Panc1 (cell line): ENCODE data around the gene CTLA4. TPM values are rescaled to one million over a fixed set of nuclear protein-coding genes. Genes with fewer than 3 reads are reported as not detected.

Experiments used
- ATAC-seq: fragments of 200-7000 bp; cut with Tn5 transposase; 2 replicates; pipeline ENCODE4 v1.9.1; 2020; ENCODE audit warnings: mild to moderate bottlenecking, moderate library complexity
- BruUV-seq: library from RNA; stranded (reverse); fragments of 400-500 nt; replicated peaks from 2 replicates; lab custom pipeline; 2021; lab: Mats Ljungman, UMichigan
- CTCF ChIA-PET: fragments of 300-600 bp; sonication (Branson Sonifier 250); formaldehyde crosslinking; loops from one replicate; lab custom pipeline; 2022; ENCODE audit warnings: antibody characterized with exemption; lab: Charles Lee
- POLR2A ChIA-PET: fragments of 300-600 bp; sonication (Branson Sonifier 250); formaldehyde crosslinking; loops from one replicate; lab custom pipeline; 2022; ENCODE audit warnings: antibody characterized with exemption; lab: Charles Lee
- DNase-seq: peaks from one replicate; pipeline ENCODE4 v3.0.0-alpha.2; 2010; ENCODE audit warnings: low read depth, low spot score
- H3K27ac ChIP-seq: 2 replicates; pipeline ENCODE4 v1.5.1; 2011; ENCODE audit warnings: mild to moderate bottlenecking, low read length, inconsistent platforms
- H3K27me3 ChIP-seq: fragments of 200-500 bp; sonication (Bioruptor generic); 2 replicates; pipeline ENCODE4 v1.6.0; 2014; ENCODE audit warnings: low read length, inconsistent platforms; ENCODE audit not compliant: control insufficient read depth, insufficient read depth
- H3K36me3 ChIP-seq: fragments of 200-500 bp; sonication (Bioruptor generic); 2 replicates; pipeline ENCODE4 v1.5.1; 2014; ENCODE audit warnings: inconsistent platforms, mild to moderate bottlenecking, low read length, moderate library complexity; ENCODE audit not compliant: control insufficient read depth, insufficient read depth
- H3K4me1 ChIP-seq: 2 replicates; pipeline ENCODE4 v1.5.1; 2011; ENCODE audit warnings: inconsistent platforms, mild to moderate bottlenecking, low read length, moderate library complexity; ENCODE audit not compliant: control insufficient read depth, insufficient read depth
- H3K4me3 ChIP-seq, 2 experiments: 2 replicates each; pipeline ENCODE4 v1.5.1; 2011 to 2012; ENCODE audit warnings: low read depth in 2 of 2, low read length in 2 of 2, mild to moderate bottlenecking in 2 of 2, inconsistent platforms in 1 of 2, moderate library complexity in 1 of 2
- H3K9me3 ChIP-seq: fragments of 200-500 bp; sonication (Bioruptor generic); 2 replicates; pipeline ENCODE4 v1.5.1; 2014; ENCODE audit warnings: low read depth, mild to moderate bottlenecking, inconsistent platforms, low read length, moderate library complexity; ENCODE audit not compliant: control insufficient read depth, insufficient read depth
- CTCF ChIP-seq: fragments of 450-650 bp; IDR thresholded peaks from 2 replicates; pipeline ENCODE4 v1.5.1; 2017; ENCODE audit warnings: mild to moderate bottlenecking
- POLR2AphosphoS5 ChIP-seq: IDR thresholded peaks from 2 replicates; pipeline ENCODE4 v1.6.1; 2012; ENCODE audit warnings: mild to moderate bottlenecking, low read depth, low read length, moderate library complexity
- REST ChIP-seq, 2 experiments: IDR thresholded peaks; 2 replicates each; pipeline ENCODE4 v1.6.1; 2011 to 2012; ENCODE audit warnings: low read depth in 2 of 2, control low read depth in 1 of 2, low read length in 1 of 2, mild to moderate bottlenecking in 1 of 2, moderate library complexity in 1 of 2; ENCODE audit not compliant: insufficient read depth in 1 of 2
- SIN3A ChIP-seq: IDR thresholded peaks from 2 replicates; pipeline ENCODE4 v1.6.1; 2012; ENCODE audit warnings: low read depth, mild to moderate bottlenecking, low read length, moderate library complexity, borderline replicate concordance; ENCODE audit not compliant: insufficient read depth
- TCF7L2 ChIP-seq: IDR thresholded peaks from 2 replicates; pipeline ENCODE4 v1.6.1; 2011; ENCODE audit warnings: mild to moderate bottlenecking, low read depth, low read length, inconsistent platforms
- in situ Hi-C: cut with HindIII; loops from 2 replicates; pipeline ENCODE4 v1.10.0; 2016; ENCODE audit warnings: low sequenced_read_pairs, low pct_unique_long_range_greater_than_20kb
- intact Hi-C: fragments of 100-400 bp; cut with micrococcal nuclease; formaldehyde crosslinking; loops from one replicate; pipeline ENCODE4 v1.10.0; 2022; ENCODE audit not compliant: unreplicated experiment
- total RNA-seq: library from RNA; stranded (reverse); gene quantifications from one replicate; pipeline ENCODE4 v1.2.1, GENCODE V29; 2021; ENCODE audit not compliant: unreplicated experiment

The CTLA4 gene
- total RNA-seq, 1 experiment from 2014 or later, result 0.08 TPM

DNA sequence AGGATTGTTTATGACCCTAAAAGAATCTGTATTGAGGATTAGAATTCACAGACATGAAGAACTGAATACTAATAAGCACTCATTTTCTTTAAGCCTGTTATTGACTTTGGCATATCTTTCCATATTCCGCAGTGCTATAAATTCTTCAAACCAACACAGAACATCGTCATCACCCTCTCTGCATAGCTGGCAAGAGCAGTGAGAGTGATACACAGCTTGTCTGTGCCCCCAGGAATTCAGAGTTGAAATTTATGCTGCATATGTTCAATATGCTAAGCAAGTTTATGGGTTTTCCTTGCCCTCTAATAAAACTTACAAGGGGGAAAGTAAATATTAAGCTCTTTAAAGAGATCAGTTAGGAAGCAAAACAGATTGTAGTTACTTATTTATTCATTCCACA is 32.7 kb downstream of the CTLA4 start:
- ATAC-seq (no peak), DNase-seq (no peak)
- H3K27me3 ChIP-seq, result no peaks in the 10 kb centered on the region
- H3K4me1 ChIP-seq, result no peaks in the 10 kb centered on the region
- H3K36me3 ChIP-seq, result no peaks in the 10 kb centered on the region
- BruUV-seq, result no TSS peak
- in situ Hi-C loops, result no loop called here
- H3K4me3 ChIP-seq, result no peak overlapping the region
- no peak overlapping the region for H3K27ac ChIP-seq
- H3K9me3 ChIP-seq, result no peaks in the 10 kb centered on the region
- POLR2A ChIA-PET, result no interaction called here
- CTCF ChIA-PET, result interaction anchor here (0.9 kb wide), 1 partner anchor 10 kb away, joined by 3 read pairs; no protein-coding TSS in a partner anchor
- intact Hi-C loops, result loop anchor here (10.0 kb wide), 1 partner anchor 235 kb away; no protein-coding TSS in a partner anchor
- TF ChIP-seq TCF7L2 (no peak), CTCF (no peak), POLR2AphosphoS5 (no peak), REST (IDR thresholded peaks at IDR 0.05; ENCODE audit: insufficient read depth in 1 of 2, low read depth in 2 of 2, low read length in 1 of 2) (no peak), SIN3A (no peak)

GRCh38 chr2:203904022-203904421 is 36.5 kb downstream of the CTLA4 start:
- BruUV-seq, result no TSS peak
- Histone ChIP-seq H3K9me3 (no peaks in the 10 kb centered on the region), H3K4me1 (no peaks in the 10 kb centered on the region), H3K27ac (no peak overlapping the region), H3K27me3 (no peaks in the 10 kb centered on the region), H3K4me3 (no peak overlapping the region), H3K36me3 (no peaks in the 10 kb centered on the region)
- no peak for TF ChIP-seq SIN3A
- no peak for TF ChIP-seq REST (IDR thresholded peaks at IDR 0.05; ENCODE audit: insufficient read depth in 1 of 2, low read depth in 2 of 2, low read length in 1 of 2)
- TF ChIP-seq TCF7L2, result no peak
- no peak for TF ChIP-seq POLR2AphosphoS5
- TF ChIP-seq CTCF, result no peak
- in situ Hi-C loops (no loop called here), intact Hi-C loops (loop anchor here (10.0 kb wide), 1 partner anchor 239 kb away; no protein-coding TSS in a partner anchor)
- POLR2A ChIA-PET, result interaction anchor here (0.5 kb wide), 1 partner anchor 254 kb away, joined by 4 read pairs; no protein-coding TSS in a partner anchor
- DNase-seq, result no peak
- no peak for ATAC-seq
- CTCF ChIA-PET, result no interaction called here
